GM18907 (cell line): Measurements from ENCODE around the gene DDI1.
"Not testable (repeated sequence)": the region's sequence is repeated elsewhere in the genome, so short reads cannot be mapped to it uniquely, and the experiment has no call there.

Experiments
- ATAC-seq: cut with Tn5 transposase; IDR thresholded peaks from one replicate; pipeline ENCODE4 v1.9.1; 2021; ENCODE audit warnings: mild to moderate bottlenecking, moderate library complexity; ENCODE audit not compliant: unreplicated experiment

DDI1 gene

GRCh38 chr11:104036995-104037394 lies 555 bp downstream of the DDI1 start:
- no peak for ATAC-seq

GRCh38 chr11:104041792-104042191 lies 5.4 kb downstream of the DDI1 start:
- no peak for ATAC-seq

GRCh38 chr11:104043142-104043541 lies 6.7 kb downstream of the DDI1 start:
- ATAC-seq = no peak

- ATAC-seq = no peak
Observed at GRCh38 chr11:104043678-104044239, 7.3 kb downstream of the DDI1 start.

- ATAC-seq = no peak
Observed at GRCh38 chr11:104046331-104046730, 9.9 kb downstream of the DDI1 start.

GRCh38 chr11:104046858-104047257 lies 10.4 kb downstream of the DDI1 start:
- not testable (repeated sequence) for ATAC-seq

- no peak for ATAC-seq
Observed at GRCh38 chr11:104049116-104049515, 12.7 kb downstream of the DDI1 start.

GRCh38 chr11:104051778-104052177 lies 15.3 kb downstream of the DDI1 start:
- no peak for ATAC-seq

GRCh38 chr11:104053743-104054478 lies 17.5 kb downstream of the DDI1 start:
- no peak for ATAC-seq

- no peak for ATAC-seq
Observed at GRCh38 chr11:104054911-104055529, 18.6 kb downstream of the DDI1 start.

GRCh38 chr11:104055596-104055995 lies 19.2 kb downstream of the DDI1 start:
- ATAC-seq = no peak

GRCh38 chr11:104057908-104058307 lies 21.5 kb downstream of the DDI1 start:
- ATAC-seq = no peak

- ATAC-seq = no peak
Observed at GRCh38 chr11:104058680-104059079, 22.2 kb downstream of the DDI1 start.

- ATAC-seq = no peak
Observed at GRCh38 chr11:104060004-104060794, 23.8 kb downstream of the DDI1 start.

GRCh38 chr11:104060820-104061219 lies 24.4 kb downstream of the DDI1 start:
- ATAC-seq = peak; percentile 86

GRCh38 chr11:104061853-104062521 lies 25.5 kb downstream of the DDI1 start:
- ATAC-seq = no peak

- no peak for ATAC-seq
Observed at GRCh38 chr11:104064034-104064630, 27.7 kb downstream of the DDI1 start.

GRCh38 chr11:104067534-104067933 lies 31.1 kb downstream of the DDI1 start:
- ATAC-seq = no peak

- peak; percentile 92 for ATAC-seq
Observed at GRCh38 chr11:104073950-104074705, 37.7 kb downstream of the DDI1 start.

- no peak for ATAC-seq
Observed at GRCh38 chr11:104075091-104075490, 38.7 kb downstream of the DDI1 start.
